ENCODE results near the gene MUC5B. TPM values are rescaled to one million over a fixed set of nuclear protein-coding genes. Genes with fewer than 3 reads are reported as not detected.
A peak's percentile ranks its signal among the peaks of the same experiment; 100 is the strongest.

MUC5B gene
- total RNA-seq, 1 donor from 2014 or later = not detected

DNA sequence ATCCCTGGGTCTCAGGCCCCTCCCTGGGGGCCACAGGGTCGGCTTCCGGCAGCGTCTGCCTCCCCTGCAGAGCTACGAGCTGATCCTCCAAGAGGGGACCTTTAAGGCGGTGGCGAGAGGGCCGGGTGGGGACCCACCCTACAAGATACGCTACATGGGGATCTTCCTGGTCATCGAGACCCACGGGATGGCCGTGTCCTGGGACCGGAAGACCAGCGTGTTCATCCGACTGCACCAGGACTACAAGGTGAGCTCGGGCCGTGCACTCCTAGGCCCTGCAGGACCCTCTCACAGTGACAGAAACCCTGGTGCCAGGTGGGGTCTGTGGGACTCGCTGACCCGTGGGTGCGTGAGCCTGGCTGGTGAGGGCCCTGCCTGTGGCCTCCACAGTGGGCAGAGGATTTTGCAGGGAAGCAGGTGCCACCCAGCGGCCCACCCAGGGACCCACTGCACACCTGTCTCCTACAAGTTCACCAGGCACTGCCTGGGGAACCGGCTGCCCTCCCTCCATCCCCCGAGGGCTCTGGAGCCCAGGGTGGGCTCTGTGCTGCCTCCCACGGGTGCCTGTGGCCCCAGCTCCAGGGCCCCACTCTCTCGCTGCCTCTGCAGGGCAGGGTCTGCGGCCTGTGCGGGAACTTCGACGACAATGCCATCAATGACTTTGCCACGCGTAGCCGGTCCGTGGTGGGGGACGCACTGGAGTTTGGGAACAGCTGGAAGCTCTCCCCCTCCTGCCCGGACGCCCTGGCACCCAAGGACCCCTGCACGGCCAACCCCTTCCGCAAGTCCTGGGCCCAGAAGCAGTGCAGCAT lies 13.7 kb downstream of the MUC5B start:
- DNase-seq (ENCODE audit: low spot score) = peak; percentile 87
- Mint-ChIP-seq H3K4me3 (ENCODE audit: unreplicated experiment) (no peak overlapping the region), H3K4me1 (ENCODE audit: low read depth) (no peaks in the 10 kb centered on the region), H3K9me3 (ENCODE audit: low read depth) (no peaks in the 10 kb centered on the region), H3K36me3 (ENCODE audit: low read depth) (no peaks in the 10 kb centered on the region), H3K27me3 (ENCODE audit: low read depth) (peaks cover 2% of the 10 kb centered on the region), H3K27ac (ENCODE audit: unreplicated experiment) (no peak overlapping the region)
- TF ChIP-seq, protein P1, sequence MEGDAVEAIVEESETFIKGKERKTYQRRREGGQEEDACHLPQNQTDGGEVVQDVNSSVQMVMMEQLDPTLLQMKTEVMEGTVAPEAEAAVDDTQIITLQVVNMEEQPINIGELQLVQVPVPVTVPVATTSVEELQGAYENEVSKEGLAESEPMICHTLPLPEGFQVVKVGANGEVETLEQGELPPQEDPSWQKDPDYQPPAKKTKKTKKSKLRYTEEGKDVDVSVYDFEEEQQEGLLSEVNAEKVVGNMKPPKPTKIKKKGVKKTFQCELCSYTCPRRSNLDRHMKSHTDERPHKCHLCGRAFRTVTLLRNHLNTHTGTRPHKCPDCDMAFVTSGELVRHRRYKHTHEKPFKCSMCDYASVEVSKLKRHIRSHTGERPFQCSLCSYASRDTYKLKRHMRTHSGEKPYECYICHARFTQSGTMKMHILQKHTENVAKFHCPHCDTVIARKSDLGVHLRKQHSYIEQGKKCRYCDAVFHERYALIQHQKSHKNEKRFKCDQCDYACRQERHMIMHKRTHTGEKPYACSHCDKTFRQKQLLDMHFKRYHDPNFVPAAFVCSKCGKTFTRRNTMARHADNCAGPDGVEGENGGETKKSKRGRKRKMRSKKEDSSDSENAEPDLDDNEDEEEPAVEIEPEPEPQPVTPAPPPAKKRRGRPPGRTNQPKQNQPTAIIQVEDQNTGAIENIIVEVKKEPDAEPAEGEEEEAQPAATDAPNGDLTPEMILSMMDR (IDR thresholded peaks at IDR 0.05) = no peak

DNA sequence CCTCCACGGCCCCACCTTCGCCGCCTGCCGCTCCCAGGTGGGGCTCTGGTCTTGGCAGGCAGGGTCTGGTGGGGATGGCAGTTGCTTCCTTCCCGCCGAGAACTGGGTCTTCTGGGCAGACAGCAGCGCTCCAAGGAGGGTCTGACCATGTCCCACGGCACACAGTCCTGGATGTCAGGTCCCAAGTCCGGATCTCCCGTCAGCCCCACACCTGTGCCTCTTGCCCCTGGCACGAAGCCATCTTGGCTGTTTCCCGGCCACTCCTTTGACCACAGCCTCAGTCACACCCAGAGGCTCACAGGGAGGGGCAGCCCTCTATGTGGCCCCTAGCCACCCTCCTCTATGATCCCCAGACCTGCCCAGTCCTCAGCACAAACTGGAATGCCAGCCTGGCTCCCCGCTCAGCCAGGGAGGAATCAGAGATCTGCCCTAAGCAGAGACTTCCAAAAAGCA lies 14.3 kb downstream of the MUC5B start:
- peak; percentile 86 for DNase-seq (ENCODE audit: low spot score)
- TF ChIP-seq, protein P1 (IDR thresholded peaks at IDR 0.05) = no peak
- Mint-ChIP-seq H3K4me3 (ENCODE audit: unreplicated experiment) (no peak overlapping the region), H3K27me3 (ENCODE audit: low read depth) (peaks cover 2% of the 10 kb centered on the region), H3K36me3 (ENCODE audit: low read depth) (no peaks in the 10 kb centered on the region), H3K4me1 (ENCODE audit: low read depth) (no peaks in the 10 kb centered on the region), H3K27ac (ENCODE audit: unreplicated experiment) (no peak overlapping the region), H3K9me3 (ENCODE audit: low read depth) (no peaks in the 10 kb centered on the region)

DNA sequence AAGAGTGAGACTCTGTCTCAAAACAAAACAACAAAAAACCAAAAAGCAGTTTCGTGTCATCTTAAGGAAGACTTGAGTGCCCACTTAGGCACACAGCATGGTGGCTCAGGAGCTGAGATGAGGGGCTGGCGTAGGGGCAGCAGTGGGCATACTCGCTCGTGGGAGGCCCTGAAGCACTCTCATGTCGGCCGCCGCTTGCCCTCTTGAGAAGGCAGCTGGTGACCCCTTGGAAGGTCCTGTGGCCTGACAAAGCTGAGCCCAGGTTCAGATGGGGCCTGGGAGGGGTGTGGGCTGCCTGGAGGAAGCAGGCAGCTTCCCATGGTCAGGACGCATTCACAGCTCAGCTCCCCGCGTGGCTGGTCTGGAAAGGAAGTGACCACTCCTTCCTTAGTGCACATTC lies 15.0 kb downstream of the MUC5B start:
- Mint-ChIP-seq H3K27me3 (ENCODE audit: low read depth) (peaks cover 2% of the 10 kb centered on the region), H3K27ac (ENCODE audit: unreplicated experiment) (no peak overlapping the region), H3K4me3 (ENCODE audit: unreplicated experiment) (no peak overlapping the region), H3K9me3 (ENCODE audit: low read depth) (no peaks in the 10 kb centered on the region), H3K36me3 (ENCODE audit: low read depth) (no peaks in the 10 kb centered on the region), H3K4me1 (ENCODE audit: low read depth) (no peaks in the 10 kb centered on the region)
- TF ChIP-seq, protein P1 (IDR thresholded peaks at IDR 0.05) = no peak
- peak; percentile 82 for DNase-seq (ENCODE audit: low spot score)

DNA sequence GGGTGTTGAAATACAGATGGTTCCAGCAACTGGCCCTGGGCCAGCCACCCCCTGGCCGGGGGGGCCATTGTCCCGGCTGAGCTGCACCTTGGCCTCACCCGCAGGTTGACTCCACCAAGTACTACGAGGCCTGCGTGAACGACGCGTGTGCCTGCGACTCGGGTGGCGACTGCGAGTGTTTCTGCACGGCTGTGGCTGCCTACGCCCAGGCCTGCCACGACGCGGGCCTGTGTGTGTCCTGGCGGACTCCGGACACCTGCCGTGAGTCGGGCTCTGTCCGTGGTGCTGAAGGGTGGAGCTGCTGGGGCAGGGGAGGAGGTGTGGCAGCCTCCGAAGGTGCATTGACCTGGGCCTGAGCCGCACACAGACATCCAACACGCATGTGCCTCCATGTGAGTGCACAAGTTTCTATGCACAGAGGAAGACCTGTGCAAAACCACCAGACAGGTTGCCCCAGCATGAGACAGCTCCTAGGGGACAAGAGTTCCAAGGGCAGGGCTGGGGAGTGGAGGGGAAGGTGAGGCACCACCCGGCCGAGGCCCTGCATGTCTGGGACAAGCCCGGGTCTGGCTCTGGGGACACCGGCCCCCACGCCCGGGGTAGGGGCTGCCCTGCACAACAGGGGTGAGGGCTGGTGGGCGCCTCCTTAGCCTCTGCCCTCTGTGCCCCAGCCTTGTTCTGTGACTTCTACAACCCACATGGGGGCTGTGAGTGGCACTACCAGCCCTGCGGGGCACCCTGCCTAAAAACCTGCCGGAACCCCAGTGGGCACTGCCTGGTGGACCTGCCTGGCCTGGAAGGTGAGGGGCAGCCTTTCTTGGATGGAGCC lies 16.1 kb downstream of the MUC5B start:
- no peak overlapping the region for H3K4me3 Mint-ChIP-seq (ENCODE audit: unreplicated experiment)
- H3K9me3 Mint-ChIP-seq (ENCODE audit: low read depth) = no peaks in the 10 kb centered on the region
- H3K27ac Mint-ChIP-seq (ENCODE audit: unreplicated experiment) = no peak overlapping the region

More for the DNA sequence above, 16.1 kb downstream of the MUC5B start:
- Mint-ChIP-seq H3K4me1 (ENCODE audit: low read depth) (no peaks in the 10 kb centered on the region), H3K27me3 (ENCODE audit: low read depth) (peaks cover 2% of the 10 kb centered on the region), H3K36me3 (ENCODE audit: low read depth) (no peaks in the 10 kb centered on the region)
- TF ChIP-seq, protein P1 (IDR thresholded peaks at IDR 0.05) = no peak
- no peak for DNase-seq (ENCODE audit: low spot score)

Measured in chondrocyte (in vitro differentiated cells).